Heart left ventricle (tissue), 13 donors: ENCODE data around the gene ZC3H18.

ENCODE experiments used
- CTCF ChIP-seq, 12 donors: fragments of 200-600 bp; sonication (generic) in 4 of 12; IDR thresholded peaks; one replicate each; pipeline versions ENCODE4 v1.5.0 to v1.8.0; 2018 to 2022; ENCODE audit warnings: antibody characterized with exemption in 12 of 12, mild to moderate bottlenecking in 5 of 12
- POLR2A ChIP-seq, 2 donors: fragments of 450-650 bp; IDR thresholded peaks; one replicate each; pipeline ENCODE4 v1.6.1; 2017; ENCODE audit warnings: antibody characterized with exemption in 2 of 2, mild to moderate bottlenecking in 2 of 2, moderate library complexity in 2 of 2
- donor health status: ischemic (EF 13 %, LVEDD 7.1; RV severe dilation, severe dysfunction).
- donor health status: DM: no; HTN: yes; CAD: no.
- donor health status: DM: no; HTN: no; CAD: no.
- donor health status: ischemic (EF 25% LVEDD 6.9; RV normal size, moderate dysfunction).
- donor health status: ischemic (EF 25% LVEDD 5.7; RV mildly dilated, moderate dysfunction).
- donor health status: ischemic (EF 35%, LVEDD 5.7; RV mildly dilated, moderate dysfunction).
- donor health status: nonischemic (EF 11% LVEDD 7.7; RV severe dilation, severe dysfunction).
- donor health status: DM: yes; HTN: yes; CAD: no.
- donor health status: PGD.
- donor health status: ischemic (EF 29% LVEDD 5.4; RV normal size, mild dysfunction).
- donor health status: nonischemic (EF 23%, LVEDD 6.1; RV moderate dilation, normal function).

DNA sequence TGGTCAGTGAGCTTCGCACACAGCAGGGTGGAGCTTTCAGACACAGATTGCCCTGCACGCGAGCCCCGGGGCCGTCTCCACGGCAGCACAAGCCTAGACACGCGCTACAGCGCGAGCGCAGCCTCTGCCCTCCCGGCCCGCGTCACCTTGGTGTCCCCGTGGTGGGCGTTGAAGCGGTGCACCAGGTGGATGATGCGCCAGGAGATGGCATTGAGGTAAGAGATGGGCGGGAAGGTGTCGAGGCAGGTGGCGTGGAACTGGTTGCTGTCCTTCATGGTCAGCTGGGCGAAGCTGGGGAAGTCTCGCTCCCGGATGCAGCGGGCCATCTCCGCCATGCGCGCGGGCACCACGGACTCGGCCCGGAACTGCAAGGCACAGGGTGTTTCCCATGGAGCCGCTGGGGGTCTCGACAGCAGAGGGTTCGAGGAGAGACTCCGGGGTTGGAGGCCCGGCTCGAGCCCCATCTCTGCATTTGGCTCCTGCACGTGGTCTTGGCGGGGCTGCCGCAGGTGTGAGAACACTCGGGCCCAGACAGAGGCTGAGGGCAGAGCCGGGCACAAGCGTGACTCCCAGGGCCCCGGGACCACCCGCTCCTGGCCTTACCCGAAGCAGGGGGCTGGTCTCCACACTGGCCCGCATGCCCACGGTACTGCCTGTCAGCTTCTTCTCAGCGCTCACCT lies 85.0 kb downstream of the ZC3H18 start:
- TF ChIP-seq CTCF (IDR thresholded peaks at IDR 0.05) (no peak), POLR2A (IDR thresholded peaks at IDR 0.05) (no peak)
